PC-9 (cell line): ENCODE data around the gene RND3. TPM values are rescaled to one million over a fixed set of nuclear protein-coding genes. Genes with fewer than 3 reads are reported as not detected.
A peak's percentile ranks its signal among the peaks of the same experiment; 100 is the strongest.

ENCODE experiments used
- BruUV-seq: library from RNA; stranded (reverse); fragments of 400-500 nt; replicated peaks from 2 replicates; lab custom pipeline; 2021; lab: Mats Ljungman, UMichigan
- CTCF ChIA-PET: fragments of 300-600 bp; sonication (Branson Sonifier 250); formaldehyde crosslinking; loops from one replicate; lab custom pipeline; 2022; ENCODE audit warnings: antibody characterized with exemption; lab: Charles Lee
- POLR2A ChIA-PET: fragments of 300-600 bp; sonication (Branson Sonifier 250); formaldehyde crosslinking; loops from one replicate; lab custom pipeline; 2022; ENCODE audit warnings: antibody characterized with exemption; ENCODE audit not compliant: unreplicated experiment; lab: Charles Lee
- DNase-seq, 2 experiments: peaks; one replicate each; pipeline versions ENCODE4 v3.0.0 to v3.0.0-alpha.2; 2015 to 2022; ENCODE audit warnings: mixed read lengths in 1 of 2
- H2AFZ ChIP-seq: fragments of 200-600 bp; sonication (generic); 2 replicates; pipeline ENCODE4 v1.8.1; 2017; ENCODE audit warnings: antibody characterized with exemption
- H3F3A ChIP-seq: fragments of 200-600 bp; sonication (generic); 2 replicates; pipeline ENCODE4 v1.8.1; 2017; ENCODE audit warnings: antibody characterized with exemption, mild to moderate bottlenecking, low read depth; ENCODE audit not compliant: insufficient read depth
- H3K27ac ChIP-seq: fragments of 200-600 bp; sonication (generic); 2 replicates; pipeline ENCODE4 v1.6.1; 2016; ENCODE audit warnings: mixed run types
- H3K27me3 ChIP-seq: fragments of 200-600 bp; sonication (generic); 2 replicates; pipeline ENCODE4 v1.6.1; 2016; ENCODE audit warnings: low read depth, mixed run types; ENCODE audit not compliant: insufficient read depth
- H3K36me3 ChIP-seq: fragments of 200-600 bp; sonication (generic); 2 replicates; pipeline ENCODE4 v1.6.1; 2016; ENCODE audit warnings: low read depth, mixed run types
- H3K4me1 ChIP-seq: fragments of 200-600 bp; sonication (generic); replicated peaks from 2 replicates; pipeline ENCODE4 v1.6.1; 2016; ENCODE audit warnings: mixed run types; ENCODE audit not compliant: insufficient read depth
- H3K4me2 ChIP-seq: fragments of 200-600 bp; sonication (generic); 2 replicates; pipeline ENCODE4 v1.6.1; 2017; ENCODE audit warnings: mixed run types
- H3K4me3 ChIP-seq: fragments of 200-600 bp; sonication (generic); 2 replicates; pipeline ENCODE4 v1.6.1; 2016; ENCODE audit warnings: mixed run types
- H3K79me2 ChIP-seq: fragments of 200-600 bp; sonication (generic); 2 replicates; pipeline ENCODE4 v1.6.1; 2017; ENCODE audit warnings: low read depth, mixed run types
- H3K9me2 ChIP-seq: fragments of 200-600 bp; sonication (generic); 2 replicates; pipeline ENCODE4 v1.8.1; 2017; ENCODE audit warnings: mild to moderate bottlenecking; ENCODE audit not compliant: insufficient read depth
- H3K9me3 ChIP-seq: fragments of 200-600 bp; sonication (generic); 2 replicates; pipeline ENCODE4 v1.8.1; 2016; ENCODE audit warnings: low read depth; ENCODE audit not compliant: insufficient read depth
- H4K20me1 ChIP-seq: fragments of 200-600 bp; sonication (generic); 2 replicates; pipeline ENCODE4 v1.8.1; 2017; ENCODE audit not compliant: insufficient read depth
- CTCF ChIP-seq: fragments of 200-600 bp; sonication (generic); conservative IDR thresholded peaks from 2 replicates; pipeline ENCODE4 v1.6.1; 2017; ENCODE audit warnings: mixed run types, antibody characterized with exemption, mild to moderate bottlenecking, moderate library complexity
- EZH2 ChIP-seq: fragments of 200-600 bp; sonication (generic); IDR thresholded peaks from 2 replicates; pipeline ENCODE4 v1.8.0; 2017; ENCODE audit warnings: antibody characterized with exemption, low read depth
- intact Hi-C: fragments of 100-400 bp; cut with micrococcal nuclease; formaldehyde crosslinking; loops from one replicate; pipeline ENCODE4 v1.10.0; 2022; ENCODE audit not compliant: unreplicated experiment
- total RNA-seq: library from RNA; stranded (reverse); gene quantifications from 2 replicates; pipeline ENCODE4 v1.2.3, GENCODE V29; 2021

Gene RND3
- total RNA-seq, 1 experiment from 2014 or later: 72.9 TPM

GRCh38 chr2:150471813-150472510, 15.5 kb downstream of the RND3 start:
- H3K27me3 ChIP-seq: no peaks in the 10 kb centered on the region
- no peak overlapping the region for H3K4me3 ChIP-seq
- peaks cover 24% of the 10 kb centered on the region for H4K20me1 ChIP-seq
- H3K9me3 ChIP-seq: no peaks in the 10 kb centered on the region
- peaks cover 72% of the 10 kb centered on the region for H3K79me2 ChIP-seq
- CTCF ChIA-PET: no interaction called here
- DNase-seq: no peak
- no TSS peak for BruUV-seq
- no peaks in the 10 kb centered on the region for H3K9me2 ChIP-seq
- H2AFZ ChIP-seq: no peak overlapping the region
- peaks cover 87% of the 10 kb centered on the region for H3K36me3 ChIP-seq
- peaks cover 53% of the 10 kb centered on the region; the same call in 1 of the 2 replicates for H3F3A ChIP-seq
- intact Hi-C loops: loop anchor here (2.0 kb wide), 1 partner anchor 477 kb away; no protein-coding TSS in a partner anchor
- POLR2A ChIA-PET: interaction anchor here (0.6 to 1.0 kb wide), 8 partner anchors 15 to 631 kb away, joined by 3 to 8 read pairs (median 4); no protein-coding TSS in a partner anchor
- peaks cover 63% of the 10 kb centered on the region for H3K4me1 ChIP-seq
- no peak overlapping the region for H3K4me2 ChIP-seq
- TF ChIP-seq CTCF: no peak
- no peak for TF ChIP-seq EZH2
- peak overlapping the region; percentile 55; the same call in 1 of the 2 replicates for H3K27ac ChIP-seq

- Histone ChIP-seq H2AFZ (no peak overlapping the region), H4K20me1 (peaks cover 11% of the 10 kb centered on the region), H3K36me3 (peaks cover 72% of the 10 kb centered on the region), H3K9me3 (no peaks in the 10 kb centered on the region), H3K79me2 (peaks cover 57% of the 10 kb centered on the region), H3F3A (peaks cover 59% of the 10 kb centered on the region; the same call in 1 of the 2 replicates), H3K27ac (0 out of 2 replicates have a peak overlapping the region, but pooled peaks have one; percentile 20), H3K4me1 (peaks cover 47% of the 10 kb centered on the region), H3K9me2 (no peaks in the 10 kb centered on the region), H3K4me3 (no peak overlapping the region), H3K4me2 (0 out of 2 replicates have a peak overlapping the region, but pooled peaks have one; percentile 15), H3K27me3 (no peaks in the 10 kb centered on the region)
- ChIA-PET CTCF (no interaction called here), POLR2A (interaction anchor here (0.6 kb wide), 2 partner anchors 510 to 709 kb away, joined by 5 to 7 read pairs; no protein-coding TSS in a partner anchor)
- DNase-seq: peak; percentile 35 to 68
- intact Hi-C loops: loop anchor here (1.0 kb wide), 1 partner anchor 9 kb away; no protein-coding TSS in a partner anchor
- TF ChIP-seq CTCF (no peak), EZH2 (no peak)
- no TSS peak for BruUV-seq
Observed at GRCh38 chr2:150470435-150470834, 17.0 kb downstream of the RND3 start.

DNA sequence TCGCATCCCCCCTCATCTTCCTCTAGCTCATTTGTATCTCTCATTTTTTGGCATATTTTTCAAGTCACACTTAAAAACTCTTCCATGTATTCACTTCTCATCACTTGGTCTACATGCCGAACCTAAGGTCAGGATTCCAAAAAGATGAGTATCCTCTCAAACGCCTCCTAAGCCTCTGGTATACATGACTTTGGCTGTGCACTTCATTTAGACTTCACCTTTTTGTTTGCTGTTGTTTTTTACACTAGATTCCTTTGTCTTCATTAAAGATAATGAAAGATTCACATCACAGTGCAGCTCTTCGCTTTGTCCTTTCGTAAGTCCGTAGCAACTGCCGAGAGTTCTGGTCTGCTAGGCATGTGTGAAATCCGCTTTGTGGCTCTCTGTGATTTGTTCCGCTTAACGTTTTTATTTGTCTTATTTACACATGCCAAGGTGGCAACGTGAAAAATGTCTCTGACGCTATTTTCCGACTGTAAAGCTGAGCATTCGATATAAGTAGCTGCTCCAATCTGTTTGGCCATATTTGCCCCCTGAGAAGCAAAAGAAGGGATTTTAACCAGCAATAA, 17.7 kb downstream of the RND3 start:
- peaks cover 53% of the 10 kb centered on the region; the same call in 1 of the 2 replicates for H3F3A ChIP-seq
- H3K27ac ChIP-seq: no peak overlapping the region
- H3K79me2 ChIP-seq: peaks cover 50% of the 10 kb centered on the region
- no peak overlapping the region for H3K4me3 ChIP-seq
- H3K4me2 ChIP-seq: no peak overlapping the region
- no peak overlapping the region for H2AFZ ChIP-seq
- no peaks in the 10 kb centered on the region for H3K9me2 ChIP-seq
- H3K4me1 ChIP-seq: peaks cover 41% of the 10 kb centered on the region
- no peaks in the 10 kb centered on the region for H3K27me3 ChIP-seq
- peaks cover 66% of the 10 kb centered on the region for H3K36me3 ChIP-seq
- H3K9me3 ChIP-seq: no peaks in the 10 kb centered on the region
- intact Hi-C loops: loop anchor here (1.0 kb wide), 1 partner anchor 10 kb away; no protein-coding TSS in a partner anchor
- ChIA-PET POLR2A (interaction anchor here (0.6 kb wide), 2 partner anchors 495 to 510 kb away, joined by 3 to 7 read pairs; no protein-coding TSS in a partner anchor), CTCF (interaction anchor here (0.7 kb wide), 1 partner anchor 16 kb away, joined by 4 read pairs; no protein-coding TSS in a partner anchor)
- DNase-seq: no peak
- peaks cover 11% of the 10 kb centered on the region for H4K20me1 ChIP-seq
- TF ChIP-seq CTCF (no peak), EZH2 (no peak)
- BruUV-seq: TSS peak; percentile 3
